ENCODE results near the gene CCDC27.
A peak's percentile ranks its signal among the peaks of the same experiment; 100 is the strongest.

CCDC27 gene

DNA sequence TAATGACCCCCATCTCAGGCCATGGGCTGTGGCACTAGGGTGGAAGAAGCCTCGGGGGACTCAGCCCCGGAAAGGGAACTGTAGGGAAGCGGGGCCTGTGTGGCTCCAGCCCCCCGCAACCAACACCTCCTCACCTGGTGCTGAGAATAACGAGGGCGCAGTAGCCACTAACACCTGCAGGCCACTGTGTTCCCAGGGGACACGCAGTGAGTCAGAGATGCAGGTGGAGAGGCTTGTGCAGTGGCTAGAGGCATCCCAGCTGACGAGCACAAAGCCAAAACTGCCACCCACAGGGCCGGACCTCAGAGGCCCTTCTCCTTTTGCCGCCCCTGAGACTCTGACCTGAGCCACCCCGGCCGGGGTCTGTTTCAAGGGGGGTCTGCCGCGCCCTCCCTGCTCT is 33.5 kb upstream of the CCDC27 start:
- no peak for DNase-seq

GRCh38 chr1:3721955-3722465 is 30.2 kb upstream of the CCDC27 start:
- DNase-seq: no peak

DNA sequence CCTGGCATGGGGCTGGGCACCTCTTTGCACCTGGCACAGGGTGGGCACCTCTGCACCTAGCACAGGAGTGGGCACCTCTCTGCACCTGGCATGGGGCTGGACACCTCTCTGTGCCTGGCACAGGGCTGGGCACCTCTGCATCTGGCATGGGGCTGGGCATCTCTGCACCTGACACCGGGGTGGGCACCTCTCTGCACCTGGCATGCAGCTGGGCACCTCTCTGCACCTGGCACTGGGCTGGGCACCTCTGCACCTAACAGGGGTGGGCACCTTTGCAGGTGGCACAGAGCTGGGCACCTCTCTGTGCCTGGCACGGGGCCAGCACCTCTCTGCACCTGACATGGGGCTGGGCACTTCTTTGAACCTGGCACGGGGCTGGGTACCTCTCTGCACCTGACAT is 29.4 kb upstream of the CCDC27 start:
- DNase-seq: no peak

DNA sequence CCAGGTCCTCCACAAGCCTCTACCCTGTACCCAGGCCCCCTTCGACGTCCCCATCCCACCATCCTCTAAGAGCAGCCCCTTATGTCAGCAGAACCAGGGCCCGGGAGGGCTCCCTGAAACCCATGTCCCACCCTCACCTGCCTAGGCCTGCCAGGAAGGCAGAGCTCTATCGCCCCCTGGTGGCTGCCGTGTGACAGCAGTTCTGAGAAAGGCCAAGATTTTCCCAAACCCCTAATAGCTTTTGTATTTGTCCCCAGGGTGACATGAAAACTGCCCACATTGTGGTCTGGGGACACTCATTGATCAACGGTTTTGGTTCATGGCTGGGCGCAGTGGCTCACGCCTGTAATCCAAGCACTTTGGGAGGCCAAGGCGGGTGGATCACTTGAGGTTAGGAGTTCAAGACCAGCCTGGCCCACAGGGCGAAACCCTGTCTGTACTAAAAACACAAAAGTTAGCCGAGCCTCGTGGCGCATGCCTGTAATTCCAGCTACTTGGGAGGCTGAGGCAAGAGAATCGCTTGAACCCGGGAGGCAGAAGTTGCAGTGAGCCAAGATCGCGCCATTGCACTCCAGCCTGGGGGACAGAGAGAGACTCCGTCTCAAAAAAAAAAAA is 27.7 kb upstream of the CCDC27 start:
- DNase-seq: peak; percentile 79

DNA sequence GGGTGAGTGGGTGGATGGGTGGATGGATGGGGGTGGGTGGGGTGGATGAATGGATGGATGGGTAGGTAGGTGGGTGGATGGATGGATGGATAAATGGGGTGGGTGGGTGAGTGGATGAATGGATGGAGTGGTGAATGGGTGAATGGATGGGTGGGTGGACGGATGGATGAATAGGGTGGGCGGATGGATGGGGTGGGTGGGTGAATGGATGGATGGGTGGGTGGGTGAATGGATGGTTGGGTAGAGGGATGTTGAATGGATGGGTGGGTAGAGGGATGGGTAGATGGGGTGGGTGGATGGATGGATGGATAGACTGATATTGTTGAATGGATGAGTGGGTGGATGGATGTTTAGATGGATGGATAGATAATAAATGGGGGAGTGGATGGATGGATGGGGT is 26.9 kb upstream of the CCDC27 start:
- no peak for DNase-seq

DNA sequence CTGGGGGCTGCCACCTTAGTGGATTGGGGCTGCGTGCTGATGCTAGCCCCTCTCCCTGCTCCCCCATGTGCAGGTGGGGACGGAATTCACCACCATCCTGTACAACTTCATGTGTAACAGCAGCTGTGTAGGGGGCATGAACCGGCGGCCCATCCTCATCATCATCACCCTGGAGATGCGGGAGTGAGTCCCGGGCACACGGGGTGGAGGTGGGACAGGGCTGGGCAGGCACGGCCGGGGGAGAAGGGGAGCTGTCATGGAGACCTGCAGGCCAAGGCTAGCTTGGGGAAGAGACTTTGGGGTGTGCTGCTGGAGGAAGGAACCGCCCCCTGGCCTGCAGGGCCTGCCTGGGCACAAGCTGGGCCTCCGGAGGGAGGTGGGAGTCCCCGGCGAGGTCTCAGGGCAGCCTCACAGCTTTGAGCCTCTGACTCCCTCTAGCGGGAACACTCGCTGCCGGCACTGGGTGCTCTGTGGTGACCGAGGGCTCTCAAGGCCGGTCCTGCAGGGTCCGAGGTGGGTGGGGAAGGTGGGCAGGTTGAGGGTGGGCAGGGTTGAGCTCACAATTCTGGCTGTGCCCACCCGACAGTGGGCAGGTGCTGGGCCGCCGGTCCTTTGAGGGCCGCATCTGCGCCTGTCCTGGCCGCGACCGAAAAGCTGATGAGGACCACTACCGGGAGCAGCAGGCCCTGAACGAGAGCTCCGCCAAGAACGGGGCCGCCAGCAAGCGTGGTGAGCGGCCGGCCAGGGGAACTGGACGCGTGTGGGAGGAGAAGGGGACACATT is 25.0 kb upstream of the CCDC27 start:
- DNase-seq: no peak

GRCh38 chr1:3727825-3728776 is 24.1 kb upstream of the CCDC27 start:
- no peak for DNase-seq

DNA sequence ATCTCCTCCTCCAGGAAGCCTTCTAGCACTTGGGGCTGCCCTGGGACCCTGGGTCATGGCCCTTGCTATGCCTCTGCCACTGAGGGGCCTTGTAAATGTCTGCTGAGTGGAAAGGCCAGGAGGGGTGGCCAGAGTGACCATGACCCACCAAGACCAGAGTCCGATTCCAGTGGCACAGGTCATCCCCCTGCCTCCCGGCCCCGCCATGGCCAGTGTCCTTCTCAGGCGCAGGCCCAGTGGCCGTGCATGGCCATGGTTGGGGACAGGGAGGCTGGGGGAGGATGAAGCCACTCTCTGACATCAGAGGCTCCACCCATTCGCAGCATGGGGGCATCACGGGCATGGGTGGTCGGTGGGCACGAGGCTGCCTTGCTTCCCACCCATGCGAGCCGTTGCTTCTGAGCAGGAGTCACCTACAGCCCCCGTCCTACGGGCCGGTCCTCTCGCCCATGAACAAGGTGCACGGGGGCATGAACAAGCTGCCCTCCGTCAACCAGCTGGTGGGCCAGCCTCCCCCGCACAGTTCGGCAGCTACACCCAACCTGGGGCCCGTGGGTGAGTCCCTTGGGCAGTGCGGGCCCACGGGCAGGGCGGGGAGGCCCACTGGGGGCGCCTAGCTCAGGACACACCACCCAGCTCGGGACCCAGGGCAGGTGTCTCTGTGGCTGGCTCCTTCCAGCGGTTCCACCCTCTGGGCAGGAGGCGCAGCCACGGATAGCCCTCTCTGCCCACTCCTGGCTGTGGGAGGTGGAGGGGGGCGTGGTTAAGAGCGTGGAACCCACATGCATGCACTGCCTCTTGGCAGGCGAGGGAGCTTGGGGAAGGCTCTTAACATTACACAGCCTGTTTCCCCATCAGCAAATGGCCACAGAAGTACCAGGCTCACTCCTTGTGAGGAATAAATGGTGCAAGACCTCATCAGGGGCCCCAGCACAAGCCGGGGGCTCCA is 22.4 kb upstream of the CCDC27 start:
- DNase-seq: no peak

DNA sequence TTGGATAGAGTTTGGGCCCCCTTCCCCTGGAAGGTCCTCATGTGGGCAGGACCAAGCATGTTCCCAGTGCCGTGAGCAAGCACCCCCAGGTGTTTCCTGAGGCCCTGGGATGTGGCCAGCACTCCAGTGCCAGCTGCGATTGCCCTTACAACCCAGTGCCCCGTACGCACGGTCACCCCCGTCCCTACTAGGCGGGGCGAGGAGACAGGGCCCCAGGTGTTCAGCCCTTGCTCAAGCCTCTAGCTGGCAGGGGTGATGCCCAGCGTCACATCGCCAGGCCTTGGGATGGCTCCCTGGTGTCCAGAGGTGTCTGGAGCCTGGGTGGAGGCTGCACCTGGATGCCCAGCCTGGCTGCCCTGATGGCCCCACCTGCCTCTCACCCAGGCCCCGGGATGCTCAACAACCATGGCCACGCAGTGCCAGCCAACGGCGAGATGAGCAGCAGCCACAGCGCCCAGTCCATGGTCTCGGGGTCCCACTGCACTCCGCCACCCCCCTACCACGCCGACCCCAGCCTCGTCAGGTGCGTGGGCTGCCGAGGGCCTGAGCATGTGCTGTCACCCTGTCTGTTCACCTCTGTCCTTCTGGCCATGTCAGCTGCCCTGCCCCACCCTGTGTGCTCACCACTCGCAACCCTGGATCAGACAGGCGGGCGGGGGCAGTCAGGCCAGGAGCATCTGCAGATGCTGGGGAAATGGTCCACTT is 21.6 kb upstream of the CCDC27 start:
- no peak for DNase-seq

- no peak for DNase-seq
Measured at GRCh38 chr1:3731583-3732433, 20.4 kb upstream of the CCDC27 start.

DNA sequence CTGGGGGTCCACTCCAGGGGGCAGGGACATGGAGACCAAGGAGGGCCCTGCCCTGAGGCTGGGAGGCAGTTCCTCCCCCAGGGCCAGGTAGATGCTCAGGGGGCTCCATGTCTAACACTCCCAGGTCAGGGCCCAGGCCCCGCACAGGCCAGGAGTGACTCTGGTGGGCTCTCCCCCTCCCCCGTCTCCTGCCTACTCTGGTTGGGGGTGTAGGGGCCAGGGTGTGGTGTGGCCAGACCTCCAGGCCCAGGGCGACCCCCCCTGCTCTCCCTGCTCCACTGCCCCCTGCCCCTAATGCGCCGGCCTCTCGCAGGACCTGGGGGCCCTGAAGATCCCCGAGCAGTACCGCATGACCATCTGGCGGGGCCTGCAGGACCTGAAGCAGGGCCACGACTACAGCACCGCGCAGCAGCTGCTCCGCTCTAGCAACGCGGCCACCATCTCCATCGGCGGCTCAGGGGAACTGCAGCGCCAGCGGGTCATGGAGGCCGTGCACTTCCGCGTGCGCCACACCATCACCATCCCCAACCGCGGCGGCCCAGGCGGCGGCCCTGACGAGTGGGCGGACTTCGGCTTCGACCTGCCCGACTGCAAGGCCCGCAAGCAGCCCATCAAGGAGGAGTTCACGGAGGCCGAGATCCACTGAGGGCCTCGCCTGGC is 19.7 kb upstream of the CCDC27 start:
- DNase-seq: no peak

GRCh38 chr1:3733094-3733882 is 19.0 kb upstream of the CCDC27 start:
- DNase-seq: no peak

- DNase-seq: no peak
Measured at GRCh38 chr1:3733883-3734589, 18.2 kb upstream of the CCDC27 start.

DNA sequence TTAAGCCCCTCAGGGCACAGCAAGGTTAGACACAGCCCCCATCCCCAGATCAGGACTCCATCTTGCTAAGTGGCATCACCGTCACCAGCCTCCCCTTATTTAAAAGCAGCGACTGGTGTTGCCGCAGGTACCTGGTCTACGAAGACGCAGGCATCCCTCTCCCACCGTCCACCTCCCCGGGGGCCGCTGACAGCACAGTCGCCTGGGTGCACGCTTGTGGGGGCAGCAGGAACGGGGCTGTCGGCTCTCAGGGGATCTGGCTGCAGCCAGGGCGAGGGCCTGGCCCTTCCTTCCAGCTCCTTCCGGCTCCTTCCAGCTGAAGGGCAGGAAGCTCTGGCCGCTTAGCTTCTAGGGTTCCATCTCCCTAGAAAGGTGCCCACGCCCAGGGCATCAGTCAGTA is 17.6 kb upstream of the CCDC27 start:
- DNase-seq: no peak

DNA sequence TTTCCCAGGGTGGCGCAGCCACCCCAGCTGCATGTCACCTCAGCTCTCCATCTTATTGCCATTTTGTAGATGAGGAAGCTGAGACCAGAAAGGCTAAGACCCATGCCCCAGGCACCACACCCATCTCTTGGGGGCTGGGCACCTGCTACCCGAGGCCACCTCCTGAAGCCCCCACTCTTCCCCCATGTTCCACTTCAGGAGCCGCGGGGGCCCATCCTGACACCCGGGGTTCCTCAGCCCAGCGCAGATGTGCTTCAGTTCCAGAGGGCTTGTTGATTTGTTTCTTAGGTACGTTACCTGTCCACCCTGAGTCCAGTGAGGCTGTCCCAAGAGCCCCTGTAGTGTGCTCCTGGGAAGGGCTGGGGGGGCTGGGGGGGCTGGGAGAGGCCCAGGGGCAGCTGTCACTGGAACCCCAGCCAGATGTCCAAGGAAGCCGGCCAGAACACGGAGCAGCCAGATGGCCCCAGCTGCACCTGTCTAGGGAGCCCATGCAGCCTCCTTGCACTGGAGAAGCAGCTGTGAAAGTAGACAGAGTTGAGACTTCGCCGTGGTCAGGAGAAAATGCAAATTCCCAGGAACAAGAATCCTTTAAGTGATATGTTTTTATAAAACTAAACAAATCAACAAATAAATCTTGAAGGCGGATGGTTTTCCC is 17.1 kb upstream of the CCDC27 start:
- DNase-seq: no peak

DNA sequence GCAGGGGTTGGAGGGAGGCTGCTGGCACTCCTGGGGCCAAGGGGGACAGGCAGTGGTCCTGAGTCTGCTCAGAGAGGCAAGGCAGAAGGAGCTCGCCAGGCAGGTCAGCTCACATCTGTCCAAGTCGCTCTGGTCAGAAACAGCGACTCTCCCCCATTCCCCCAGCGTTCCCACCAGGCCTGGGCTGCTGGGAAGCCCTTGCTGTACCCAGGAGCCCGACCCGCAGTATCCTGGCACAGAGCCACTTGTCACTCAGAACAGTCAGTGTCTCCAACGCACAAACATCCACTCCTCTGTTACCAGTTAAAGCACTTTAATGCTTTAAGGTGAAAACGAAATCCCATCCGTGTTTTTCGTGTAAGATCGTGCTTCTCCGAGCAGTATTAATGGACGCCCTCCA is 16.6 kb upstream of the CCDC27 start:
- DNase-seq: no peak

DNA sequence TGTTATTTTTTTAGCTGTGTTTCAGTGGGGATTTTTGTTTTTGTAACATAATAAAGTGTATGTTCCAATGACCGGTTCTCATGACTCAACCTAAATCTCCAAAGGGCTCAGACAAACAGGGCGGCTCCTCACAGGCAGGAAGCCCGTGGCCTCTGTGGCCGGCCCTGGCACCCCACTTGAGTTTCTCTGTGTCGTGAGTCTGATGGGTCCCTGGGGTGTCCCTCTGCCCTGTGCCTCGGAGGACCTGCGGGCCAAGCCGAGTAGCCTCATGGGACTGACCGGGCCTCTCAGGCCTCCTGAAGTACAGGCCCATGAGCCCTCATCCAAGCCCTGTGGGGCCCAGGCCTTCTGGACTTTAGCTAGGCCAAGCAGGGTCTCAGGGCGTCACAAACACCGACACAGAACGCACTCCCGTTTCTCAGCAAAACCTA is 16.1 kb upstream of the CCDC27 start:
- no peak for DNase-seq

GRCh38 chr1:3736708-3737107 is 15.5 kb upstream of the CCDC27 start:
- DNase-seq: no peak
